GM23248 (cell line): ENCODE measurements around the gene CREBL2.

ENCODE experiments used
- EZH2 ChIP-seq: fragments of 200-600 bp; sonication (generic); IDR thresholded peaks from 2 replicates; pipeline ENCODE4 v1.6.1; 2018; ENCODE audit warnings: antibody characterized with exemption, mild to moderate bottlenecking; ENCODE audit not compliant: insufficient read depth, poor library complexity, severe bottlenecking
- EZH2phosphoT487 ChIP-seq: fragments of 200-600 bp; sonication (generic); IDR thresholded peaks from 2 replicates; pipeline ENCODE4 v1.6.1; 2018; ENCODE audit warnings: antibody characterized with exemption, moderate library complexity, mild to moderate bottlenecking, low read depth; ENCODE audit not compliant: insufficient read depth

- TF ChIP-seq EZH2phosphoT487 (no peak), EZH2 (no peak)
These were observed 12.9 kb downstream of the CREBL2 start for GRCh38 chr12:12624498-12624992.
